IMR-90 (cell line): ENCODE results near the gene TMED8.

Source experiments
- BHLHE40 ChIP-seq: fragments of 150-350 bp; IDR thresholded peaks from 2 replicates; pipeline ENCODE4 v1.6.1; 2016; ENCODE audit warnings: mild to moderate bottlenecking, low read depth, low read length
- CEBPB ChIP-seq: IDR thresholded peaks from 2 replicates; pipeline ENCODE4 v1.6.1; 2012; ENCODE audit warnings: low read depth, low read length, improper control_type of control experiment
- ELK1 ChIP-seq: fragments of 150-350 bp; IDR thresholded peaks from 2 replicates; pipeline ENCODE4 v1.6.1; 2016; ENCODE audit warnings: low read depth, mild to moderate bottlenecking, low read length, moderate library complexity, borderline replicate concordance
- FOS ChIP-seq: fragments of 150-350 bp; IDR thresholded peaks from 2 replicates; pipeline ENCODE4 v1.6.1; 2016; ENCODE audit warnings: low read depth, low read length
- POLR2A ChIP-seq: IDR thresholded peaks from 2 replicates; pipeline ENCODE4 v1.6.1; 2012; ENCODE audit warnings: mild to moderate bottlenecking, low read depth, low read length
- RAD21 ChIP-seq: IDR thresholded peaks from 2 replicates; pipeline ENCODE4 v1.6.1; 2012; ENCODE audit warnings: low read length, improper control_type of control experiment
- RFX5 ChIP-seq: IDR thresholded peaks from 2 replicates; pipeline ENCODE4 v1.8.0; 2012; ENCODE audit warnings: low read depth, mild to moderate bottlenecking, low read length, moderate library complexity
- SMC3 ChIP-seq: fragments of 150-350 bp; IDR thresholded peaks from 2 replicates; pipeline ENCODE4 v1.6.1; 2016; ENCODE audit warnings: low read depth, mild to moderate bottlenecking, antibody characterized with exemption, low read length, moderate library complexity
- TF ChIP-seq, protein P1 (sequence below): conservative IDR thresholded peaks from 2 replicates; pipeline ENCODE4 v1.5.1; 2012; ENCODE audit warnings: mild to moderate bottlenecking, low read depth, low read length, improper control_type of control experiment

- TF ChIP-seq POLR2A (no peak), BHLHE40 (no peak), SMC3 (no peak), RAD21 (no peak), FOS (no peak), ELK1 (no peak), CEBPB (no peak), RFX5 (no peak)
- TF ChIP-seq, protein P1, sequence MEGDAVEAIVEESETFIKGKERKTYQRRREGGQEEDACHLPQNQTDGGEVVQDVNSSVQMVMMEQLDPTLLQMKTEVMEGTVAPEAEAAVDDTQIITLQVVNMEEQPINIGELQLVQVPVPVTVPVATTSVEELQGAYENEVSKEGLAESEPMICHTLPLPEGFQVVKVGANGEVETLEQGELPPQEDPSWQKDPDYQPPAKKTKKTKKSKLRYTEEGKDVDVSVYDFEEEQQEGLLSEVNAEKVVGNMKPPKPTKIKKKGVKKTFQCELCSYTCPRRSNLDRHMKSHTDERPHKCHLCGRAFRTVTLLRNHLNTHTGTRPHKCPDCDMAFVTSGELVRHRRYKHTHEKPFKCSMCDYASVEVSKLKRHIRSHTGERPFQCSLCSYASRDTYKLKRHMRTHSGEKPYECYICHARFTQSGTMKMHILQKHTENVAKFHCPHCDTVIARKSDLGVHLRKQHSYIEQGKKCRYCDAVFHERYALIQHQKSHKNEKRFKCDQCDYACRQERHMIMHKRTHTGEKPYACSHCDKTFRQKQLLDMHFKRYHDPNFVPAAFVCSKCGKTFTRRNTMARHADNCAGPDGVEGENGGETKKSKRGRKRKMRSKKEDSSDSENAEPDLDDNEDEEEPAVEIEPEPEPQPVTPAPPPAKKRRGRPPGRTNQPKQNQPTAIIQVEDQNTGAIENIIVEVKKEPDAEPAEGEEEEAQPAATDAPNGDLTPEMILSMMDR: no peak
These were observed 90.3 kb downstream of the TMED8 start for GRCh38 chr14:77286576-77286975.
